ENCODE measurements around the gene MATN3. TPM values are rescaled to one million over a fixed set of nuclear protein-coding genes. Genes with fewer than 3 reads are reported as not detected.
A peak's percentile ranks its signal among the peaks of the same experiment; 100 is the strongest.

The MATN3 gene
- total and polyA plus RNA-seq, 9 of the 15 experiments (the other 6 are each of a cell fraction or from before 2014, with no cell fraction given) = not detected

DNA sequence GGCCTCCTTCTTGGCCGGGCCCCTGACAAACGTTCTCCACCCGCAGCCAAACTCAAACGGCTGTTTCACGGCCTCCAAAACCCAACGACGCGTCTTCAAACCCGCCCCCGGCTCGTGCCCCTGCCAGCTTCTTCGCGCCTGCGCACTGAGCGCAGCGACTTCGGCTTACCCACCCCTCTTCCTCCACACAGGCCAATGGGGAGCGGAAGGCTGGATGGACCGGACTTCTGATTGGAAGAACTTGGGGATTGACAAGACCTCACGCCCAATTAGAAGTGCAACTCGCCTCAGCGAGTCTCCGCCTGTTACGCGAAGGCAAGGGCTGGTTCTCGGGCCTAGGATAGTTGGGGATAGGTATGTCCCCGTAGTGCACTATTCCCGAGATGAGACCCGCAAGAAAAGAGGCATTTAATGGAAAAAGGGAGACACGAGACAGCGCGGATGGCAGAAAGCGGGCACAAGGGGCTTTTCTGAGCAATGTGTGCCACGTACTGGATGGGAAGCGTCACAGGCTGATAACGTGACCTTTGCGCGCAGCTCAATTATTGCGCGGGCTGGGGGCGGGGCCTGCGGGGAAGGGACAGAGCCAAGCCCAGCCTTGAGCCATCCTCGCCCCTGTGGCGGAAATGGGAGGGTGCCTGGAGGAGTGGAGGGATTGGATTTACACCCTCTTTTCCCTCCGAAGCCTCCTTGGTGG, 39.2 kb upstream of the MATN3 start, which contains the start of gene LAPTM4A (continued):
- TF ChIP-seq, protein P1, sequence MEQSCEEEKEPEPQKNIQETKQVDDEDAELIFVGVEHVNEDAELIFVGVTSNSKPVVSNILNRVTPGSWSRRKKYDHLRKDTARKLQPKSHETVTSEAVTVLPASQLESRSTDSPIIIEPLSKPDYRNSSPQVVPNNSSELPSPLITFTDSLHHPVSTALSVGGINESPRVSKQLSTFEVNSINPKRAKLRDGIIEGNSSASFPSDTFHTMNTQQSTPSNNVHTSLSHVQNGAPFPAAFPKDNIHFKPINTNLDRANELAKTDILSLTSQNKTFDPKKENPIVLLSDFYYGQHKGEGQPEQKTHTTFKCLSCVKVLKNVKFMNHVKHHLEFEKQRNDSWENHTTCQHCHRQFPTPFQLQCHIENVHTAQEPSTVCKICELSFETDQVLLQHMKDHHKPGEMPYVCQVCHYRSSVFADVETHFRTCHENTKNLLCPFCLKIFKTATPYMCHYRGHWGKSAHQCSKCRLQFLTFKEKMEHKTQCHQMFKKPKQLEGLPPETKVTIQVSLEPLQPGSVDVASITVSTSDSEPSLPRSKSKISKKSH (CRISPR knock-in tag; IDR thresholded peaks at IDR 0.05) = no peak
- TF ChIP-seq KDM1A (IDR thresholded peaks at IDR 0.05) = peak; percentile 78 to 80; a peak in 3 of 4 replicates
- TF ChIP-seq NFRKB (IDR thresholded peaks at IDR 0.05; ENCODE audit: low read depth) = peak; percentile 65; the same call in 1 of the 2 replicates
- TF ChIP-seq, protein P2, sequence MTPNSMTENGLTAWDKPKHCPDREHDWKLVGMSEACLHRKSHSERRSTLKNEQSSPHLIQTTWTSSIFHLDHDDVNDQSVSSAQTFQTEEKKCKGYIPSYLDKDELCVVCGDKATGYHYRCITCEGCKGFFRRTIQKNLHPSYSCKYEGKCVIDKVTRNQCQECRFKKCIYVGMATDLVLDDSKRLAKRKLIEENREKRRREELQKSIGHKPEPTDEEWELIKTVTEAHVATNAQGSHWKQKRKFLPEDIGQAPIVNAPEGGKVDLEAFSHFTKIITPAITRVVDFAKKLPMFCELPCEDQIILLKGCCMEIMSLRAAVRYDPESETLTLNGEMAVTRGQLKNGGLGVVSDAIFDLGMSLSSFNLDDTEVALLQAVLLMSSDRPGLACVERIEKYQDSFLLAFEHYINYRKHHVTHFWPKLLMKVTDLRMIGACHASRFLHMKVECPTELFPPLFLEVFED (CRISPR knock-in tag; conservative IDR thresholded peaks at IDR 0.05) = 0 out of 2 replicates have a peak, but pooled peaks have one; percentile 16
- peak; percentile 95 for TF ChIP-seq CXXC5 (CRISPR knock-in tag; IDR thresholded peaks at IDR 0.05)
- TF ChIP-seq, protein P3, sequence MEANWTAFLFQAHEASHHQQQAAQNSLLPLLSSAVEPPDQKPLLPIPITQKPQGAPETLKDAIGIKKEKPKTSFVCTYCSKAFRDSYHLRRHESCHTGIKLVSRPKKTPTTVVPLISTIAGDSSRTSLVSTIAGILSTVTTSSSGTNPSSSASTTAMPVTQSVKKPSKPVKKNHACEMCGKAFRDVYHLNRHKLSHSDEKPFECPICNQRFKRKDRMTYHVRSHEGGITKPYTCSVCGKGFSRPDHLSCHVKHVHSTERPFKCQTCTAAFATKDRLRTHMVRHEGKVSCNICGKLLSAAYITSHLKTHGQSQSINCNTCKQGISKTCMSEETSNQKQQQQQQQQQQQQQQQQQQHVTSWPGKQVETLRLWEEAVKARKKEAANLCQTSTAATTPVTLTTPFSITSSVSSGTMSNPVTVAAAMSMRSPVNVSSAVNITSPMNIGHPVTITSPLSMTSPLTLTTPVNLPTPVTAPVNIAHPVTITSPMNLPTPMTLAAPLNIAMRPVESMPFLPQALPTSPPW (CRISPR knock-in tag; IDR thresholded peaks at IDR 0.05) = peak; percentile 51
- TF ChIP-seq, protein P4, sequence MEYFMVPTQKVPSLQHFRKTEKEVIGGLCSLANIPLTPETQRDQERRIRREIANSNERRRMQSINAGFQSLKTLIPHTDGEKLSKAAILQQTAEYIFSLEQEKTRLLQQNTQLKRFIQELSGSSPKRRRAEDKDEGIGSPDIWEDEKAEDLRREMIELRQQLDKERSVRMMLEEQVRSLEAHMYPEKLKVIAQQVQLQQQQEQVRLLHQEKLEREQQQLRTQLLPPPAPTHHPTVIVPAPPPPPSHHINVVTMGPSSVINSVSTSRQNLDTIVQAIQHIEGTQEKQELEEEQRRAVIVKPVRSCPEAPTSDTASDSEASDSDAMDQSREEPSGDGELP (CRISPR knock-in tag; IDR thresholded peaks at IDR 0.05; ENCODE audit: borderline replicate concordance) = peak; percentile 76
- TF ChIP-seq POLR3G (IDR thresholded peaks at IDR 0.05; ENCODE audit: extremely low read depth, insufficient read length, insufficient replicate concordance) = no peak
- TF ChIP-seq, protein P5, sequence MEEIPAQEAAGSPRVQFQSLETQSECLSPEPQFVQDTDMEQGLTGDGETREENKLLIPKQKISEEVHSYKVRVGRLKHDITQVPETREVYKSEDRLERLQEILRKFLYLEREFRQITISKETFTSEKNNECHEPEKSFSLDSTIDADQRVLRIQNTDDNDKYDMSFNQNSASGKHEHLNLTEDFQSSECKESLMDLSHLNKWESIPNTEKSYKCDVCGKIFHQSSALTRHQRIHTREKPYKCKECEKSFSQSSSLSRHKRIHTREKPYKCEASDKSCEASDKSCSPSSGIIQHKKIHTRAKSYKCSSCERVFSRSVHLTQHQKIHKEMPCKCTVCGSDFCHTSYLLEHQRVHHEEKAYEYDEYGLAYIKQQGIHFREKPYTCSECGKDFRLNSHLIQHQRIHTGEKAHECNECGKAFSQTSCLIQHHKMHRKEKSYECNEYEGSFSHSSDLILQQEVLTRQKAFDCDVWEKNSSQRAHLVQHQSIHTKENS (CRISPR knock-in tag; IDR thresholded peaks at IDR 0.05) = no peak
- TF ChIP-seq SETDB1 (IDR thresholded peaks at IDR 0.05; ENCODE audit: low read length) = no peak
- TF ChIP-seq MYC (IDR thresholded peaks at IDR 0.05; ENCODE audit: low read depth, low read length) = peak; percentile 86
- 0 out of 2 replicates have a peak, but pooled peaks have one; percentile 43 for TF ChIP-seq MYC (CRISPR knock-in tag; IDR thresholded peaks at IDR 0.05; ENCODE audit: borderline replicate concordance, low read depth)
- no peak for TF ChIP-seq RFX5 (IDR thresholded peaks at IDR 0.05; ENCODE audit: low read depth, low read length)
- TF ChIP-seq FOXK2 (conservative IDR thresholded peaks at IDR 0.05 in 1 of 2, IDR thresholded peaks at IDR 0.05 in 1 of 2; ENCODE audit: low read depth in 2 of 2) = peak; percentile 84 to 86; a peak in 3 of 4 replicates
- peak; percentile 91 for TF ChIP-seq BHLHE40 (IDR thresholded peaks at IDR 0.05; ENCODE audit: low read length)
- TF ChIP-seq SMARCE1 (IDR thresholded peaks at IDR 0.05) = peak; percentile 22; the same call in 1 of the 2 replicates
- TF ChIP-seq KLF6 (CRISPR knock-in tag; IDR thresholded peaks at IDR 0.05; ENCODE audit: borderline replicate concordance) = peak; percentile 64; the same call in 1 of the 2 replicates
- TF ChIP-seq NR2C1 (IDR thresholded peaks at IDR 0.05) = peak; percentile 88
- peak; percentile 90 for TF ChIP-seq NR2C1 (tag; IDR thresholded peaks at IDR 0.05)
- peak; percentile 60 to 75; a peak in 2 of 4 replicates for TF ChIP-seq ARNT (IDR thresholded peaks at IDR 0.05)
- peak; percentile 63; the same call in 1 of the 2 replicates for TF ChIP-seq DPF2 (IDR thresholded peaks at IDR 0.05)

All from K562 (cell line).